NCI-H526 (cell line): ENCODE data around the gene MAEA.

Experiments
- DNase-seq, 2 experiments: peaks; one replicate each; lab custom pipeline; 2025; lab: John Stamatoyannopoulos, UW

MAEA gene

GRCh38 chr4:1353186-1354055, 63.7 kb downstream of the MAEA start:
- DNase-seq, result no peak

- no peak for DNase-seq
Observed at GRCh38 chr4:1354136-1354982, 64.7 kb downstream of the MAEA start.

GRCh38 chr4:1354983-1355275, 65.2 kb downstream of the MAEA start:
- DNase-seq, result no peak

GRCh38 chr4:1355378-1355777, 65.7 kb downstream of the MAEA start:
- DNase-seq, result no peak

- peak; percentile 30 to 84 for DNase-seq
Observed at GRCh38 chr4:1356181-1356998, 66.7 kb downstream of the MAEA start.

GRCh38 chr4:1357356-1358248, 67.9 kb downstream of the MAEA start:
- DNase-seq, result no peak

- DNase-seq, result no peak
Observed at GRCh38 chr4:1358421-1359143, 68.9 kb downstream of the MAEA start.

GRCh38 chr4:1359144-1359501, 69.4 kb downstream of the MAEA start:
- no peak for DNase-seq

- DNase-seq, result no peak
Observed at GRCh38 chr4:1359976-1360375, 70.3 kb downstream of the MAEA start.

GRCh38 chr4:1360423-1361283, 71.0 kb downstream of the MAEA start:
- DNase-seq, result no peak

GRCh38 chr4:1361431-1361830, 71.7 kb downstream of the MAEA start:
- DNase-seq, result no peak

- no peak for DNase-seq
Observed at GRCh38 chr4:1362046-1362445, 72.4 kb downstream of the MAEA start.

- DNase-seq, result no peak
Observed at GRCh38 chr4:1362521-1362920, 72.8 kb downstream of the MAEA start.

- no peak for DNase-seq
Observed at GRCh38 chr4:1363513-1363912, 73.8 kb downstream of the MAEA start.

- no peak for DNase-seq
Observed at GRCh38 chr4:1364217-1364616, 74.5 kb downstream of the MAEA start.

- DNase-seq, result no peak
Observed at GRCh38 chr4:1364748-1365147, 75.1 kb downstream of the MAEA start.

GRCh38 chr4:1365271-1366178, 75.8 kb downstream of the MAEA start:
- peak; percentile 59 to 82 for DNase-seq

- DNase-seq, result no peak
Observed at GRCh38 chr4:1366371-1367229, 76.9 kb downstream of the MAEA start.
